Vein endothelial cell (primary cell): ENCODE results near the gene SIVA1. TPM values are rescaled to one million over a fixed set of nuclear protein-coding genes. Genes with fewer than 3 reads are reported as not detected.

Experiments used
- total RNA-seq: library from RNA; depleted of rRNA; stranded (reverse); fragments of >200 nt; gene quantifications from 2 replicates; pipeline ENCODE4 v1.2.3, GENCODE V29; 2012

The SIVA1 gene, protein sequence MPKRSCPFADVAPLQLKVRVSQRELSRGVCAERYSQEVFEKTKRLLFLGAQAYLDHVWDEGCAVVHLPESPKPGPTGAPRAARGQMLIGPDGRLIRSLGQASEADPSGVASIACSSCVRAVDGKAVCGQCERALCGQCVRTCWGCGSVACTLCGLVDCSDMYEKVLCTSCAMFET
- total RNA-seq, result 106 and 117 TPM in 2 replicates

DNA sequence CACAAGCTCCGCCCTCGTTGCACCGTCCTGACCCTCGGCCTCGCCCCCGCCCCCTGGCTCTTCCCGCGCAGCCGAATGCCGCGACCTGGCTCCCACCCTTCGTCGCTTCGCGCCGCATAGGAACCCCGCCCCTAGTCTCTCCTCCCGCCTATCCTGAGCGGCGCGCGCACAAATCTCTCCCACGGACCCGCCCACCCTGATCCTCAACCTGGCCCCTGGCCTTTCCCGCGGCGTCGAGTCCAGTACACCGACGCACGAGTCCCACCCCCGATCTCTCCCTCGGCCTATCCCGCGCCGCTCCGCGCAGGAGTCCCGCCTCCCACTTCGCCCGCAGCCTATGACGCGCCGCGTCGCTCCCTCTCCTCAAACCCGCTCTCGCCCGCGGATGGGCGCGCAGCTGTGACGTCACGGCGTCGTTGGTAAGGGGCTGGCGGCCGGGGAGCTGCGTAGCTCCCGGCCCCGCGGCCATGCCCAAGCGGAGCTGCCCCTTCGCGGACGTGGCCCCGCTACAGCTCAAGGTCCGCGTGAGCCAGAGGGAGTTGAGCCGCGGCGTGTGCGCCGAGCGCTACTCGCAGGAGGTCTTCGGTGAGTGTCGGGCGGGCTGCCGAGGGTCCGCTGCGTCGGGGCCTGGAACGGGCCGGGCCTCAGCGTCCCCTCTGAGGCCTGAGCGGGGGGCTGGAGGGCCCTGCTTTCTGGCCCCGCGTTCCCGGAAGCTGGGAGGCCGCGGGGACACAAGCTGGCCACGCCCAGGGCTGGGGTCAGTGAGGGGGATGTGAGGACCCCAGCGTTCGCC lies at the start of gene SIVA1:
Gene SIVA1, plus strand, starts transcription at position 413 of the 793 bp plus-strand sequence. Its CDS starts 55 bp downstream, at position 468.

DNA sequence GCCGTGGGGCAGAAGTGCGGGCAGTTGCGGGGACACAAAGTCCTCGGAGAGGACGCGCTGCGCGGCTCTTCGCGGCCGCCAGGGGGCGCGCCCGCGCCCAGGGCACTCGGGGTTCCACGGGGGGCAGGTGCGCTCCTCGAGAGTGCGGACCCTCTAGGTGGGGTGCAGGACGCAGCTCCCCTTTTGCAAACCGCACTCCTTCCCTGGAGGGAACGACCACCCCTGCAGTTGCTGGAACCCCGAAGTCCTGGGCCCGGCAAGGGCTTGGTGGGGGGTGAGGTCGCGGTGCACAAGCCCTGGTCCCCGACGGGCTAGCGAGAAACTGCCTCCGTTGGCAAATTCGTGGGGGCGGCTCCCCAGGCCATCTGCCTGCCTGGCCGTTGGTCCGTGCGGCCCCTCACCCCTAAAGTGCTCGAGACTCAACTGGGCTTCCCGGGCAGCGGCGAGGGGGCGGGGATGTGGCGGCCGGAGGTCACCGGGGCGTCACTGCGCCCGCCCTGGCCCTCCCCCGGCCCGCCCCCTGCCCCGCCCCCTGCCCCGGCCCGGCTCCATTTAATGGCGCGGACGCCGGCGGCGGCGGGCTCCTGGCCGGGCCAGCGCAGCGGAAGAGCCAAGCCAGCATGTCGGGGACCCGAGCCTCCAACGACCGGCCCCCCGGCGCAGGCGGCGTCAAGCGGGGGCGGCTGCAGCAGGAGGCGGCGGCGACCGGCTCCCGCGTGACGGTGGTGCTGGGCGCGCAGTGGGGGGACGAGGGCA lies 29.1 kb upstream of the SIVA1 start, which contains the start of gene ADSS1:
Gene ADSS1, plus strand, starts transcription at position 579 of the 756 bp plus-strand sequence. Its CDS starts 42 bp downstream, at position 621.

DNA sequence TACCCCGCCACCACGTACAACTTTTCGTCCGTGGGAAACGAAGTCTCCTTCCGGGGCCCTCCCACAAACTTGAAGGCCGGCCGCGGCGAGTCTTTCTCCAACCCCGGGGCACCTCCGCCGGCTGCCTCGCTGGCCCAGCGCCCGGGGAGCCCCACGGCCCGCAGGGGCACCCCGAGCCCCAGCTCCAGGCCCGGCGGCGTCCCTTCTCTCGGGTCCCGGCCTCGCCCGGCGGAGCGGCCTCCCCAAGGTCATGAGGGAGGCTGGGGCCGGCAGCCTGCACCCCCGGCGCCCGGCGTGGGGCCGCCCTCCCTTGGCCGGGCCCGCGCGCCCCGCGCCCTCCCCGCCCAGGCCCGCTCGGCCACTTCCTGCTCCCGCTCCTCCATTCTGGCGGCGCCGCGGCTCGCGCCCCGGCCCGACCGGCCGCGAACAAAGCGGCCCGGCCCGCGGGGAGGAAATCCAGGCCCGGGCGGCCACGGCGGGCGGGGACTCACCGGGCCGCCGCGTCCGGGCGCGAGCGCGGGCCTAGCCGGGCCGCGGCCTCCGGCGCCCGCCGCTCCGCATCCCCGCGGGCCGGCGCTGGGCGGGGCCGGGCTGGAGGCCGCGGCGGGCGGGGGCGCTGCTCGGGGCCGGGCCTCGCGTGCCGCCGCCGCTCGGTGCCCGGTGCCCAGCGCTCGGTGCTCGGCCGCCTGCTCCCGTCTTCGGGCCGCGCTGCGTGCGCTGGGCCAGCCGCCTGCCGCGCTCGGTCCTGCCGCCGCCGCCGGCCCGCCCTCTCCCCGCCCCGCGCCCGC lies 42.2 kb downstream of the SIVA1 start, which contains the start of gene AKT1:
Gene AKT1, minus strand, starts transcription at position 756 of the 788 bp plus-strand sequence. CDS start 3,105 bp downstream, outside the sequence.

DNA sequence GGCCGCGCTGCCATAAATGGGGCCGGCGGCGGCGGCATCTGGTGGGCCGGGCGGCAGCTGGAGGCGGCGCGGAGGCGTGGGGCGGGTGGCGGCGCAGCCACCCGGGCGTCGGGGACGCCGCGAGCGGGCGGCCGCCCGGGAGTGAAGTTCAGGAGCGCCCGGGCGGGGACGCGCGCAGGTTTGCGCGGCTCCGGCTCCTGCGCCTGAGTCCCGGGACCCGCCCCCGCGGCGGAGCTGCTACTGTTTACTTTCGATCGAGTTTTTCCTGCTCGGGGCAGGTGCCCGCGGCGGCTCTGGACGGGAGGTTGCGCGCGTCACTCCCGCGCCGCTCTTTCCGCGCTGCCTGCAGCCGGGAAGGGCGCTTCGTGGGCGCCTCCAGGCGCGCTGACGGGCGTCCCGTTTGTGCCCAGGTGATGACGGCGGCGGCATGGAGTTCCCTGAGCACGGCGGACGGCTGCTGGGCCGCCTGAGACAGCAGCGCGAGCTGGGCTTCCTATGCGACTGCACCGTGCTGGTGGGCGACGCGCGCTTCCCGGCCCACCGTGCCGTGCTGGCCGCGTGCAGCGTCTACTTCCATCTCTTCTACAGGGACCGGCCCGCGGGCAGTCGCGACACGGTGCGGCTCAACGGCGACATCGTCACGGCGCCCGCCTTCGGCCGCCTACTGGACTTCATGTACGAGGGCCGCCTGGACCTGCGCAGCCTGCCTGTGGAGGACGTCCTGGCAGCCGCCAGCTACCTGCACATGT lies 48.0 kb downstream of the SIVA1 start, which contains the start of gene ZBTB42:
Gene ZBTB42, plus strand, starts transcription at position 331 of the 749 bp plus-strand sequence. Its CDS starts 97 bp downstream, at position 428.

Other genes with a start within 250 kb of the SIVA1 start
- not detected in 2 replicates for gene C14orf180, start 173.4 kb upstream of the SIVA1 start, total RNA-seq
- 0.65 TPM in 1 of 2 replicates, not detected in the other for gene TMEM179, start 148.4 kb upstream of the SIVA1 start, total RNA-seq
- gene INF2, start 63.5 kb upstream of the SIVA1 start, total RNA-seq, result 78.1 and 80.2 TPM in 2 replicates
- 1.4 and 2.3 TPM in 2 replicates for gene ADSS1, start 28.9 kb upstream of the SIVA1 start, total RNA-seq
- 219 and 221 TPM in 2 replicates for gene AKT1, start 42.6 kb downstream of the SIVA1 start, total RNA-seq
- gene ZBTB42, start 48.0 kb downstream of the SIVA1 start, total RNA-seq, result 6.5 and 6.7 TPM in 2 replicates
- 26.4 and 27.1 TPM in 2 replicates for gene CEP170B, start 112.1 kb downstream of the SIVA1 start, total RNA-seq
- gene PLD4, start 171.7 kb downstream of the SIVA1 start, total RNA-seq, result under 0.01 TPM in 2 replicates
- gene AHNAK2, start 225.2 kb downstream of the SIVA1 start, total RNA-seq, result 55.2 and 76.0 TPM in 2 replicates
- gene CLBA1, start 232.6 kb downstream of the SIVA1 start, total RNA-seq, result 6.5 and 10.2 TPM in 2 replicates